ENCODE measurements around the gene KANSL1. TPM values are rescaled to one million over a fixed set of nuclear protein-coding genes. Genes with fewer than 3 reads are reported as not detected.
"Not testable (repeated sequence)": the region's sequence is repeated elsewhere in the genome, so short reads cannot be mapped to it uniquely, and the experiment has no call there.

Gene KANSL1
- total RNA-seq, 1 donor from 2014 or later: 106 TPM

DNA sequence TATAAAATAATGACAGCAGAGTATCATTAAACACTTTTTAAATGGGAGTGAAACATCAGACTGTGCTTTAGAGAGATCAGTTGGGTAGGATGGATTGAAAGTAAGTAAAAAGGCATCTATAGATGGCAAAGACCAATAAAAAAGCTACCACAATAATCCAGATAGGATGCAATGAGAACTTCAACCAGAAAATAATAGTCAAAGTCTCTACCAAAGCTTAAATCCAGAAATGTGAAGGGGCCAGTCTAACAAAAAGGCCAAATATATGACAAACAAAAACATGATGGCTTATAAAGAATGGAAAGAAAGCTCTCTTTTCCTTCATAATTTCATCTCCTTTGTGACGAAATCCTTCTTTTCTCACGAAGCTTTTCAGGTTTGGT lies 12.3 kb downstream of the KANSL1 start:
- Histone ChIP-seq H3K36me3 (ENCODE audit: control insufficient read depth, insufficient read depth, low read length) (peaks cover 1% of the 10 kb centered on the region), H3K4me3 (ENCODE audit: low read depth, low read length) (no peak overlapping the region), H3K27me3 (ENCODE audit: control insufficient read depth, insufficient read depth, low read length) (no peaks in the 10 kb centered on the region)
- FAIRE-seq (no peak), DNase-seq (ENCODE audit: low read depth) (no peak)
- TF ChIP-seq, protein P1, sequence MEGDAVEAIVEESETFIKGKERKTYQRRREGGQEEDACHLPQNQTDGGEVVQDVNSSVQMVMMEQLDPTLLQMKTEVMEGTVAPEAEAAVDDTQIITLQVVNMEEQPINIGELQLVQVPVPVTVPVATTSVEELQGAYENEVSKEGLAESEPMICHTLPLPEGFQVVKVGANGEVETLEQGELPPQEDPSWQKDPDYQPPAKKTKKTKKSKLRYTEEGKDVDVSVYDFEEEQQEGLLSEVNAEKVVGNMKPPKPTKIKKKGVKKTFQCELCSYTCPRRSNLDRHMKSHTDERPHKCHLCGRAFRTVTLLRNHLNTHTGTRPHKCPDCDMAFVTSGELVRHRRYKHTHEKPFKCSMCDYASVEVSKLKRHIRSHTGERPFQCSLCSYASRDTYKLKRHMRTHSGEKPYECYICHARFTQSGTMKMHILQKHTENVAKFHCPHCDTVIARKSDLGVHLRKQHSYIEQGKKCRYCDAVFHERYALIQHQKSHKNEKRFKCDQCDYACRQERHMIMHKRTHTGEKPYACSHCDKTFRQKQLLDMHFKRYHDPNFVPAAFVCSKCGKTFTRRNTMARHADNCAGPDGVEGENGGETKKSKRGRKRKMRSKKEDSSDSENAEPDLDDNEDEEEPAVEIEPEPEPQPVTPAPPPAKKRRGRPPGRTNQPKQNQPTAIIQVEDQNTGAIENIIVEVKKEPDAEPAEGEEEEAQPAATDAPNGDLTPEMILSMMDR (IDR thresholded peaks at IDR 0.05; ENCODE audit: insufficient read depth, low read length, severe bottlenecking): no peak

- not testable (repeated sequence) for H3K36me3 ChIP-seq (ENCODE audit: control insufficient read depth, insufficient read depth, low read length); FAIRE-seq; H3K27me3 ChIP-seq (ENCODE audit: control insufficient read depth, insufficient read depth, low read length); DNase-seq (ENCODE audit: low read depth); H3K4me3 ChIP-seq (ENCODE audit: low read depth, low read length)
These were observed 12.9 kb downstream of the KANSL1 start for GRCh38 chr17:46180185-46180891.

- no peak for FAIRE-seq
- Histone ChIP-seq H3K36me3 (ENCODE audit: control insufficient read depth, insufficient read depth, low read length) (peaks cover 1% of the 10 kb centered on the region), H3K27me3 (ENCODE audit: control insufficient read depth, insufficient read depth, low read length) (no peaks in the 10 kb centered on the region), H3K4me3 (ENCODE audit: low read depth, low read length) (no peak overlapping the region)
- TF ChIP-seq, protein P1 (IDR thresholded peaks at IDR 0.05; ENCODE audit: insufficient read depth, low read length, severe bottlenecking): no peak
- no peak for DNase-seq (ENCODE audit: low read depth)
These were observed 13.7 kb downstream of the KANSL1 start for GRCh38 chr17:46179375-46179999.

DNA sequence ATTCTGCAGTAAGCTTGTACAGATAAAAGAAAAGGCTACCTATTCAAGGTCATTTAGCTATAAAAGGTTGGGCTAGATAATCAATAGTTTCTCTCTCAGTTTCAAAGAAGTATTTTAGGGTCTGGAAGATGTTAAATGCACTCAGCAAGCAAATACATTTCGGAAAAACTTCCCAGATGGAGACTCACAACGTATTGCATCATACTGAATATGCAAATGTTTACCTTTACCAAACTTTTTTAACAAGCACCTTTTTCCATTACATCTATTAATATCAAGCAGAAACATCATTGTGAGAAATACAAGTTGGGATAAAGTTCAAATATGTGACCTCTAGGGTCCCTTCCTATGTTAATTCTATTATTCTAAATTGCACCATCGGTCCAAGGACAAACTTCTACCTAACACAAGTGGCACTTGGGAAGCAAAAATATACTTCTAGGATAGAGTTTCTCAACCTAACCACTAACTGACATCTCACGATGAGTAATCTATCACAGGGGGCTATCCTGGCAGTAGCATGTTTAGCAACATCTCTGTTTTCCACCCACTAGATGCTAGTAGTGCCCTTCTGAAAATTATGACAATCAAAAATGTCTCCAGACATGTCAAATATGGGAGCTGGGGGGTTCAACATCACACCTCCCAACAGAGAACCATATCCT lies 14.5 kb downstream of the KANSL1 start:
- Histone ChIP-seq H3K27me3 (ENCODE audit: control insufficient read depth, insufficient read depth, low read length) (no peaks in the 10 kb centered on the region), H3K36me3 (ENCODE audit: control insufficient read depth, insufficient read depth, low read length) (peaks cover 1% of the 10 kb centered on the region), H3K4me3 (ENCODE audit: low read depth, low read length) (no peak overlapping the region)
- TF ChIP-seq, protein P1 (IDR thresholded peaks at IDR 0.05; ENCODE audit: insufficient read depth, low read length, severe bottlenecking): no peak
- no peak for FAIRE-seq
- peak; percentile 76 for DNase-seq (ENCODE audit: low read depth)

DNA sequence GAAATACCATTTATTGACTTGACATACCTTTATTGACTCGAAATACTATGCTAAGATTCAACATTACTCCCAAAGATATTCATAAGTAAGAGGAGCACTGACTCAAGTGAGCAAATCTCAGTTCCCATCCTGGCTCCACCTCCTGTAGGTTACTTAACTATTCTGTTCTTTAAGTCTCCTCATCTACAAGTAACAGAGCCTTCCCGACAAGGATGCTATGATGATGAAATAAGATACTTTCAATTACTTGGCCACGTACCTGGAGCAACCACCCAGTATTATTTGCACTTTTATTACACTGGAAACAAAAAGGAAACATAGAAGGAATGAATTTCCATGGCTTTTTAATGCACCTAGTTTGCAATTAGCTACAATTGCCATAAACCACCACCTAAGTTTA lies 16.3 kb downstream of the KANSL1 start:
- FAIRE-seq (no peak), DNase-seq (ENCODE audit: low read depth) (no peak)
- TF ChIP-seq, protein P1 (IDR thresholded peaks at IDR 0.05; ENCODE audit: insufficient read depth, low read length, severe bottlenecking): no peak
- Histone ChIP-seq H3K36me3 (ENCODE audit: control insufficient read depth, insufficient read depth, low read length) (peaks cover 2% of the 10 kb centered on the region), H3K27me3 (ENCODE audit: control insufficient read depth, insufficient read depth, low read length) (no peaks in the 10 kb centered on the region), H3K4me3 (ENCODE audit: low read depth, low read length) (no peak overlapping the region)

GRCh38 chr17:46175891-46176290 lies 17.3 kb downstream of the KANSL1 start:
- TF ChIP-seq, protein P1 (IDR thresholded peaks at IDR 0.05; ENCODE audit: insufficient read depth, low read length, severe bottlenecking): no peak
- H3K4me3 ChIP-seq (ENCODE audit: low read depth, low read length): no peak overlapping the region
- peaks cover 7% of the 10 kb centered on the region for H3K36me3 ChIP-seq (ENCODE audit: control insufficient read depth, insufficient read depth, low read length)
- no peak for DNase-seq (ENCODE audit: low read depth)
- FAIRE-seq: no peak
- H3K27me3 ChIP-seq (ENCODE audit: control insufficient read depth, insufficient read depth, low read length): no peaks in the 10 kb centered on the region
